Measurements from ENCODE around the gene C2CD2L.
A peak's percentile ranks its signal among the peaks of the same experiment; 100 is the strongest.
"Not testable (repeated sequence)": the region's sequence is repeated elsewhere in the genome, so short reads cannot be mapped to it uniquely, and the experiment has no call there.

The C2CD2L gene

GRCh38 chr11:119093942-119094815 is 13.0 kb upstream of the C2CD2L start:
- DNase-seq: no peak

- DNase-seq: no peak
Observed at GRCh38 chr11:119094816-119095065, 12.4 kb upstream of the C2CD2L start.

GRCh38 chr11:119095066-119095880 is 11.9 kb upstream of the C2CD2L start:
- DNase-seq: peak; percentile 99

GRCh38 chr11:119099711-119100110 is 7.4 kb upstream of the C2CD2L start:
- DNase-seq: no peak

GRCh38 chr11:119100246-119100970 is 6.7 kb upstream of the C2CD2L start:
- DNase-seq: no peak

GRCh38 chr11:119100994-119101758 is 6.0 kb upstream of the C2CD2L start:
- no peak for DNase-seq

- DNase-seq: peak; percentile 97
Observed at GRCh38 chr11:119101759-119102423, 5.3 kb upstream of the C2CD2L start, which contains the start of gene DPAGT1. DPAGT1 (minus strand) TSS chr11:119101853; CDS start chr11:119101655, 198 bp downstream.

GRCh38 chr11:119103161-119103664 is 3.9 kb upstream of the C2CD2L start:
- not testable (repeated sequence) for DNase-seq

GRCh38 chr11:119103793-119104192 is 3.4 kb upstream of the C2CD2L start:
- DNase-seq: no peak

GRCh38 chr11:119107538-119108145 is 498 bp downstream of the C2CD2L start:
- DNase-seq: no peak

- no peak for DNase-seq
Observed at GRCh38 chr11:119108146-119108856, 1.2 kb downstream of the C2CD2L start.

- no peak for DNase-seq
Observed at GRCh38 chr11:119108857-119109221, 1.7 kb downstream of the C2CD2L start.

- DNase-seq: no peak
Observed at GRCh38 chr11:119109843-119110242, 2.7 kb downstream of the C2CD2L start.

GRCh38 chr11:119110439-119110838 is 3.3 kb downstream of the C2CD2L start:
- no peak for DNase-seq

- DNase-seq: no peak
Observed at GRCh38 chr11:119111361-119111925, 4.3 kb downstream of the C2CD2L start.

- DNase-seq: no peak
Observed at GRCh38 chr11:119112314-119113020, 5.3 kb downstream of the C2CD2L start.

- no peak for DNase-seq
Observed at GRCh38 chr11:119113716-119114115, 6.6 kb downstream of the C2CD2L start.

- DNase-seq: no peak
Observed at GRCh38 chr11:119114351-119114750, 7.2 kb downstream of the C2CD2L start.

- DNase-seq: no peak
Observed at GRCh38 chr11:119115484-119116234, 8.5 kb downstream of the C2CD2L start.
